ENCODE data around the gene MAEL.

Gene MAEL

GRCh38 chr1:167059045-167059808, 70.1 kb downstream of the MAEL start:
- DNase-seq = peak; percentile 56

GRCh38 chr1:167059809-167060107, 70.7 kb downstream of the MAEL start:
- DNase-seq = no peak

GRCh38 chr1:167060141-167061072, 71.3 kb downstream of the MAEL start:
- DNase-seq = no peak

GRCh38 chr1:167061073-167061464, 72.0 kb downstream of the MAEL start:
- no peak for DNase-seq

- DNase-seq = no peak
Observed at GRCh38 chr1:167064621-167065020, 75.5 kb downstream of the MAEL start.

GRCh38 chr1:167065471-167065870, 76.4 kb downstream of the MAEL start:
- DNase-seq = no peak

- DNase-seq = peak; percentile 67
Observed at GRCh38 chr1:167066333-167067122, 77.4 kb downstream of the MAEL start.

- DNase-seq = no peak
Observed at GRCh38 chr1:167067904-167068303, 78.8 kb downstream of the MAEL start.

- no peak for DNase-seq
Observed at GRCh38 chr1:167068761-167069160, 79.7 kb downstream of the MAEL start.

- no peak for DNase-seq
Observed at GRCh38 chr1:167071286-167071685, 82.2 kb downstream of the MAEL start.

Data from inflammatory macrophage treated with lipopolysaccharide for 4 hours (primary cell).